ENCODE measurements around the gene PLCH2.
"Not testable (repeated sequence)": the region's sequence is repeated elsewhere in the genome, so short reads cannot be mapped to it uniquely, and the experiment has no call there.

PLCH2 gene

GRCh38 chr1:2440346-2440745 is 35.7 kb upstream of the PLCH2 start:
- not testable (repeated sequence) for DNase-seq (ENCODE audit: low read depth in 2 of 3, low spot score in 2 of 3)

- DNase-seq (ENCODE audit: low read depth in 2 of 3, low spot score in 2 of 3) = no peak
Measured at GRCh38 chr1:2441746-2442145, 34.3 kb upstream of the PLCH2 start.

GRCh38 chr1:2442661-2443060 is 33.4 kb upstream of the PLCH2 start:
- no peak for DNase-seq (ENCODE audit: low read depth in 2 of 3, low spot score in 2 of 3)

- DNase-seq (ENCODE audit: low read depth in 2 of 3, low spot score in 2 of 3) = no peak
Measured at GRCh38 chr1:2443277-2444137, 32.6 kb upstream of the PLCH2 start.

- DNase-seq (ENCODE audit: low read depth in 2 of 3, low spot score in 2 of 3) = no peak
Measured at GRCh38 chr1:2444138-2444591, 31.9 kb upstream of the PLCH2 start.

GRCh38 chr1:2445162-2445822 is 30.8 kb upstream of the PLCH2 start:
- DNase-seq (ENCODE audit: low read depth in 2 of 3, low spot score in 2 of 3) = no peak

GRCh38 chr1:2445823-2446215 is 30.3 kb upstream of the PLCH2 start:
- no peak for DNase-seq (ENCODE audit: low read depth in 2 of 3, low spot score in 2 of 3)

GRCh38 chr1:2446394-2446793 is 29.7 kb upstream of the PLCH2 start:
- DNase-seq (ENCODE audit: low read depth in 2 of 3, low spot score in 2 of 3) = no peak

GRCh38 chr1:2446861-2447260 is 29.2 kb upstream of the PLCH2 start:
- no peak for DNase-seq (ENCODE audit: low read depth in 2 of 3, low spot score in 2 of 3)

- no peak for DNase-seq (ENCODE audit: low read depth in 2 of 3, low spot score in 2 of 3)
Measured at GRCh38 chr1:2447276-2448097, 28.6 kb upstream of the PLCH2 start.

GRCh38 chr1:2448098-2448445 is 28.0 kb upstream of the PLCH2 start:
- DNase-seq (ENCODE audit: low read depth in 2 of 3, low spot score in 2 of 3) = no peak

GRCh38 chr1:2449636-2450454 is 26.2 kb upstream of the PLCH2 start:
- DNase-seq (ENCODE audit: low read depth in 2 of 3, low spot score in 2 of 3) = no peak

GRCh38 chr1:2451741-2452140 is 24.3 kb upstream of the PLCH2 start:
- no peak for DNase-seq (ENCODE audit: low read depth in 2 of 3, low spot score in 2 of 3)

GRCh38 chr1:2452201-2452931 is 23.7 kb upstream of the PLCH2 start:
- DNase-seq (ENCODE audit: low read depth in 2 of 3, low spot score in 2 of 3) = no peak

- no peak for DNase-seq (ENCODE audit: low read depth in 2 of 3, low spot score in 2 of 3)
Measured at GRCh38 chr1:2452932-2453315, 23.2 kb upstream of the PLCH2 start.

- no peak for DNase-seq (ENCODE audit: low read depth in 2 of 3, low spot score in 2 of 3)
Measured at GRCh38 chr1:2454227-2454626, 21.9 kb upstream of the PLCH2 start.

- no peak for DNase-seq (ENCODE audit: low read depth in 2 of 3, low spot score in 2 of 3)
Measured at GRCh38 chr1:2455757-2456156, 20.3 kb upstream of the PLCH2 start.

- no peak for DNase-seq (ENCODE audit: low read depth in 2 of 3, low spot score in 2 of 3)
Measured at GRCh38 chr1:2457444-2457843, 18.6 kb upstream of the PLCH2 start.

GRCh38 chr1:2458687-2459086 is 17.4 kb upstream of the PLCH2 start:
- no peak for DNase-seq (ENCODE audit: low read depth in 2 of 3, low spot score in 2 of 3)

- not testable (repeated sequence) for DNase-seq (ENCODE audit: low read depth in 2 of 3, low spot score in 2 of 3)
Measured at GRCh38 chr1:2459102-2459753, 16.9 kb upstream of the PLCH2 start.
